B cell (primary cell): ENCODE measurements around the gene NLRX1. TPM values are rescaled to one million over a fixed set of nuclear protein-coding genes. Genes with fewer than 3 reads are reported as not detected.

Source experiments
- ATAC-seq: fragments of 200-7000 bp; cut with Tn5 transposase; one replicate; pipeline ENCODE4 v1.10.0; 2021; ENCODE audit warnings: low read depth, mild to moderate bottlenecking, moderate number of reproducible peaks, moderate library complexity
- CTCF ChIA-PET: fragments of 350-600 bp; sonication (Branson Sonifier 250); formaldehyde crosslinking; loops from one replicate; lab custom pipeline; 2021; ENCODE audit warnings: antibody characterized with exemption, inconsistent platforms; lab: Charles Lee
- POLR2A ChIA-PET: fragments of 350-600 bp; sonication (Branson Sonifier 250); formaldehyde crosslinking; loops from one replicate; lab custom pipeline; 2021; ENCODE audit warnings: antibody characterized with exemption; lab: Charles Lee
- DNase-seq: peaks from one replicate; pipeline ENCODE4 v3.0.0; 2013
- H2AFZ ChIP-seq: 2 replicates; pipeline ENCODE4 v1.6.1; 2012; ENCODE audit warnings: mild to moderate bottlenecking, low read depth, low read length; ENCODE audit not compliant: insufficient read depth, poor library complexity, severe bottlenecking
- H3K27ac ChIP-seq, 2 donors: 1 replicate in 1 of 2; 2 replicates in 1 of 2; pipeline ENCODE4 v1.5.1; 2012 to 2013; ENCODE audit warnings: low read length in 2 of 2, mild to moderate bottlenecking in 2 of 2, moderate library complexity in 1 of 2
- H3K27me3 ChIP-seq, 4 experiments: fragments of 200-600 bp in 1 of 4; sonication (generic) in 1 of 4; replicated peaks in 1 of 4; 1 replicate in 2 of 4; 2 replicates in 2 of 4; pipeline versions ENCODE4 v1.6.1 to v1.7.0; 2013 to 2016; ENCODE audit warnings: low read length in 3 of 4, mild to moderate bottlenecking in 2 of 4, mixed read lengths in 1 of 4, moderate library complexity in 1 of 4; ENCODE audit not compliant: insufficient read depth in 4 of 4, control insufficient read depth in 3 of 4; ENCODE audit errors: control extremely low read depth in 1 of 4
- H3K36me3 ChIP-seq, 2 experiments: replicated peaks in 1 of 2; 1 replicate in 1 of 2; 2 replicates in 1 of 2; pipeline versions ENCODE4 v1.6.1 to v1.7.1; 2013; ENCODE audit warnings: low read length in 1 of 2; ENCODE audit not compliant: insufficient read depth in 2 of 2, control insufficient read depth in 1 of 2; ENCODE audit errors: control extremely low read depth in 1 of 2, extremely low read depth in 1 of 2
- H3K4me1 ChIP-seq, 2 donors: fragments of 200-600 bp in 1 of 2; sonication (generic) in 1 of 2; 1 replicate in 1 of 2; 2 replicates in 1 of 2; pipeline versions ENCODE4 v1.5.1 to v1.6.1; 2013 to 2017; ENCODE audit warnings: low read length in 2 of 2; ENCODE audit not compliant: control insufficient read depth in 2 of 2, insufficient read depth in 2 of 2
- H3K4me2 ChIP-seq: replicated peaks from 2 replicates; pipeline ENCODE3; 2012; ENCODE audit warnings: mild to moderate bottlenecking, low read depth, low read length; ENCODE audit not compliant: poor library complexity, severe bottlenecking
- H3K4me3 ChIP-seq, 5 experiments: fragments of 200-600 bp in 1 of 5; sonication (generic) in 1 of 5; 1 replicate in 3 of 5; 2 replicates in 2 of 5; pipeline versions ENCODE4 v1.5.1 to v1.7.0; 2011 to 2016; ENCODE audit warnings: low read length in 4 of 5, mild to moderate bottlenecking in 4 of 5, low read depth in 2 of 5, control low read depth in 1 of 5, moderate library complexity in 1 of 5; ENCODE audit not compliant: insufficient read depth in 1 of 5; ENCODE audit errors: control extremely low read depth in 1 of 5, extremely low read depth in 1 of 5
- H3K79me2 ChIP-seq: fragments of 200-600 bp; sonication (generic); one replicate; pipeline ENCODE4 v1.6.0; 2016; ENCODE audit warnings: low read length; ENCODE audit not compliant: control insufficient read depth, insufficient read depth
- H3K9ac ChIP-seq: fragments of 200-600 bp; sonication (generic); 2 replicates; pipeline ENCODE4 v1.6.1; 2017; ENCODE audit warnings: mild to moderate bottlenecking, low read length, moderate library complexity
- H3K9me3 ChIP-seq, 3 donors: one replicate each; pipeline versions ENCODE4 v1.6.1 to v1.7.1; 2013; ENCODE audit warnings: low read length in 2 of 3; ENCODE audit not compliant: control insufficient read depth in 2 of 3, insufficient read depth in 1 of 3; ENCODE audit errors: control extremely low read depth in 1 of 3
- H4K20me1 ChIP-seq: 2 replicates; pipeline ENCODE4 v1.6.0; 2012; ENCODE audit warnings: mild to moderate bottlenecking, low read length; ENCODE audit not compliant: insufficient read depth, control insufficient read depth, poor library complexity, severe bottlenecking
- H3K27ac Mint-ChIP-seq: one replicate; pipeline ENCODE4 v1.8.0; 2021; ENCODE audit warnings: mixed read lengths
- H3K27me3 Mint-ChIP-seq: one replicate; pipeline ENCODE4 v1.8.0; 2021; ENCODE audit warnings: mixed read lengths
- H3K4me1 Mint-ChIP-seq: one replicate; pipeline ENCODE4 v1.8.0; 2021; ENCODE audit warnings: mixed read lengths
- H3K4me3 Mint-ChIP-seq: one replicate; pipeline ENCODE4 v1.8.0; 2021; ENCODE audit warnings: mixed read lengths
- H3K9me3 Mint-ChIP-seq: one replicate; pipeline ENCODE4 v1.8.0; 2022; ENCODE audit warnings: mixed read lengths; ENCODE audit not compliant: insufficient read depth
- CTCF ChIP-seq: fragments of 200-600 bp; IDR thresholded peaks from one replicate; pipeline ENCODE4 v1.8.0; 2022; ENCODE audit warnings: antibody characterized with exemption, mild to moderate bottlenecking
- EZH2 ChIP-seq: IDR thresholded peaks from 2 replicates; pipeline ENCODE4 v1.6.1; 2012; ENCODE audit warnings: borderline replicate concordance, low read depth, mild to moderate bottlenecking, moderate library complexity, low read length; ENCODE audit not compliant: insufficient read depth, poor library complexity, severe bottlenecking
- WGBS: methylation state at CpG from one replicate; pipeline ENCODE4 v1.1.5; 2013; ENCODE audit warnings: missing lambda C conversion rate; ENCODE audit not compliant: insufficient coverage; 5-methylcytosine and 5-hydroxymethylcytosine counted together
- intact Hi-C: fragments of 100-400 bp; cut with micrococcal nuclease; formaldehyde crosslinking; loops from one replicate; pipeline ENCODE4 v1.10.0; 2022
- polyA plus RNA-seq: library from polyadenylated mRNA; depleted of rRNA; stranded (reverse); fragments of >200 nt; gene quantifications from 2 replicates; pipeline ENCODE4 v1.2.3, GENCODE V29; 2012
- total RNA-seq, 2 donors: library from RNA; stranded (reverse); fragments of 120-200 nt in 1 of 2; gene quantifications; 1 replicate in 1 of 2; 2 replicates in 1 of 2; pipeline versions ENCODE4 v1.2.3 to v1.2.4, GENCODE V29; 2013 to 2022

The NLRX1 gene
- total and polyA plus RNA-seq, 2 donors (not counting 1 experiment from before 2014, with no cell fraction given) = 6.3 to 10.4 TPM

GRCh38 chr11:119152604-119153003 is 15.9 kb upstream of the NLRX1 start:
- intact Hi-C loops = no loop called here
- 94% methylated on average over 2 of the region's 4 CpGs for WGBS
- peaks cover 13 to 22% of the 10 kb centered on the region in 2 donors for H3K4me1 ChIP-seq
- H3K9me3 ChIP-seq = peaks cover 0 to 4% (median 0%) of the 10 kb centered on the region in 3 donors
- POLR2A ChIA-PET = no interaction called here
- no peak overlapping the region for H3K4me2 ChIP-seq
- Mint-ChIP-seq H3K9me3 (no peaks in the 10 kb centered on the region), H3K4me1 (peaks cover 19% of the 10 kb centered on the region), H3K4me3 (no peak overlapping the region), H3K27me3 (peaks cover 57% of the 10 kb centered on the region), H3K27ac (no peak overlapping the region)
- H3K9ac ChIP-seq = no peak overlapping the region
- H3K27me3 ChIP-seq = peaks cover 0 to 55% (median 21%) of the 10 kb centered on the region in 4 experiments
- H3K36me3 ChIP-seq = no peaks in the 10 kb centered on the region
- H2AFZ ChIP-seq = no peak overlapping the region
- H3K27ac ChIP-seq = no peak overlapping the region
- no peaks in the 10 kb centered on the region for H3K79me2 ChIP-seq
- no peaks in the 10 kb centered on the region for H4K20me1 ChIP-seq
- no peak overlapping the region for H3K4me3 ChIP-seq
- no peak for DNase-seq
- ATAC-seq = no peak
- no peak for TF ChIP-seq EZH2
- TF ChIP-seq CTCF = no peak
- CTCF ChIA-PET = interaction anchor here (1.2 kb wide), 1 partner anchor 203 kb away, joined by 3 read pairs; no protein-coding TSS in a partner anchor

- peaks cover 13 to 18% of the 10 kb centered on the region in 2 donors for H3K4me1 ChIP-seq
- H3K27me3 Mint-ChIP-seq = peaks cover 51% of the 10 kb centered on the region
- H3K4me3 ChIP-seq = no peak overlapping the region
- no peaks in the 10 kb centered on the region for H3K36me3 ChIP-seq
- peaks cover 16% of the 10 kb centered on the region for H3K4me1 Mint-ChIP-seq
- DNase-seq (no peak), ATAC-seq (no peak)
- H3K4me2 ChIP-seq = no peak overlapping the region
- peaks cover 0 to 49% (median 17%) of the 10 kb centered on the region in 4 experiments for H3K27me3 ChIP-seq
- H3K79me2 ChIP-seq = no peaks in the 10 kb centered on the region
- H4K20me1 ChIP-seq = no peaks in the 10 kb centered on the region
- peaks cover 0 to 4% (median 0%) of the 10 kb centered on the region in 3 donors for H3K9me3 ChIP-seq
- intact Hi-C loops = no loop called here
- no peak overlapping the region for H2AFZ ChIP-seq
- no peak overlapping the region for H3K9ac ChIP-seq
- no peak overlapping the region for H3K27ac Mint-ChIP-seq
- no peak overlapping the region for H3K4me3 Mint-ChIP-seq
- H3K27ac ChIP-seq = no peak overlapping the region
- CTCF ChIA-PET = interaction anchor here (0.7 to 1.2 kb wide), 2 partner anchors 16 to 203 kb away, joined by 3 read pairs; partner anchors contain the start of gene NLRX1
- POLR2A ChIA-PET = no interaction called here
- no peak for TF ChIP-seq EZH2
- no peak for TF ChIP-seq CTCF
- H3K9me3 Mint-ChIP-seq = no peaks in the 10 kb centered on the region
- 90% methylated on average over 4 of the region's 9 CpGs for WGBS
Observed at GRCh38 chr11:119153049-119153818, 15.3 kb upstream of the NLRX1 start.
